Natural killer cell (primary cell): ENCODE measurements around the gene CPZ. TPM values are rescaled to one million over a fixed set of nuclear protein-coding genes. Genes with fewer than 3 reads are reported as not detected.
"Not testable (repeated sequence)": the region's sequence is repeated elsewhere in the genome, so short reads cannot be mapped to it uniquely, and the experiment has no call there.

Source experiments
- ATAC-seq, 3 donors: fragments of 150-1000 bp in 2 of 3; fragments of 200-7000 bp in 1 of 3; cut with Tn5 transposase; 1 replicate in 1 of 3; 2 replicates in 2 of 3; pipeline ENCODE4 v1.10.0; 2021; ENCODE audit warnings: mild to moderate bottlenecking in 2 of 3, moderate library complexity in 2 of 3
- DNase-seq, 2 donors: peaks; one replicate each; pipeline versions ENCODE4 v3.0.0 to v3.0.0-alpha.2; 2013 to 2021; ENCODE audit warnings: mixed read lengths in 1 of 2
- H3K27ac ChIP-seq: one replicate; pipeline ENCODE4 v1.5.1; 2013; ENCODE audit warnings: mild to moderate bottlenecking, low read length
- H3K27me3 ChIP-seq: one replicate; pipeline ENCODE4 v1.6.1; 2013; ENCODE audit warnings: low read length; ENCODE audit not compliant: control insufficient read depth, insufficient read depth
- H3K36me3 ChIP-seq: one replicate; pipeline ENCODE4 v1.6.1; 2013; ENCODE audit warnings: low read length; ENCODE audit not compliant: control insufficient read depth, insufficient read depth
- H3K4me1 ChIP-seq: one replicate; pipeline ENCODE4 v1.6.1; 2013; ENCODE audit warnings: low read length; ENCODE audit not compliant: control insufficient read depth, insufficient read depth
- H3K4me3 ChIP-seq: one replicate; pipeline ENCODE4 v1.5.1; 2013; ENCODE audit warnings: low read length
- H3K9me3 ChIP-seq: one replicate; pipeline ENCODE4 v1.6.1; 2013; ENCODE audit warnings: low read length; ENCODE audit not compliant: control insufficient read depth, insufficient read depth
- H3K27ac Mint-ChIP-seq, 2 donors: one replicate each; pipeline ENCODE4 v1.8.0; 2022; ENCODE audit warnings: mild to moderate bottlenecking in 2 of 2, mixed read lengths in 2 of 2, moderate library complexity in 1 of 2
- H3K27me3 Mint-ChIP-seq, 2 donors: one replicate each; pipeline ENCODE4 v1.8.0; 2022; ENCODE audit warnings: low read depth in 2 of 2, mixed read lengths in 2 of 2
- H3K36me3 Mint-ChIP-seq: one replicate; pipeline ENCODE4 v1.8.0; 2022; ENCODE audit warnings: mixed read lengths
- H3K4me1 Mint-ChIP-seq, 2 donors: one replicate each; pipeline ENCODE4 v1.8.0; 2022; ENCODE audit warnings: mixed read lengths in 2 of 2
- H3K4me3 Mint-ChIP-seq: one replicate; pipeline ENCODE4 v1.8.0; 2022; ENCODE audit warnings: mild to moderate bottlenecking, moderate library complexity, mixed read lengths
- H3K9me3 Mint-ChIP-seq, 2 donors: one replicate each; pipeline ENCODE4 v1.8.0; 2022; ENCODE audit warnings: mixed read lengths in 2 of 2
- CTCF ChIP-seq: fragments of 200-600 bp; IDR thresholded peaks from one replicate; pipeline ENCODE4 v1.8.0; 2022; ENCODE audit warnings: antibody characterized with exemption
- WGBS: methylation state at CpG from one replicate; pipeline ENCODE4 v1.1.7; 2013; ENCODE audit warnings: missing lambda C conversion rate; ENCODE audit not compliant: insufficient coverage; 5-methylcytosine and 5-hydroxymethylcytosine counted together
- intact Hi-C: fragments of 100-400 bp; cut with micrococcal nuclease; formaldehyde crosslinking; loops from one replicate; pipeline ENCODE4 v1.14.2; 2022
- total RNA-seq, 4 donors: library from RNA; stranded (reverse); fragments of 120-200 nt in 1 of 4; gene quantifications; one replicate each; pipeline versions ENCODE4 v1.2.3 to v1.2.4, GENCODE V29; 2013 to 2022

The CPZ gene
- total RNA-seq, 3 donors from 2014 or later (not counting 1 experiment from before 2014, with no cell fraction given), result not detected

- DNase-seq (no peak), ATAC-seq (no peak)
- Mint-ChIP-seq H3K4me1 (peaks cover 0 to 8% of the 10 kb centered on the region in 2 donors), H3K27ac (no peak overlapping the region), H3K4me3 (no peak overlapping the region), H3K9me3 (no peaks in the 10 kb centered on the region), H3K36me3 (no peaks in the 10 kb centered on the region), H3K27me3 (no peaks in the 10 kb centered on the region)
- Histone ChIP-seq H3K4me1 (no peaks in the 10 kb centered on the region), H3K9me3 (no peaks in the 10 kb centered on the region), H3K36me3 (no peaks in the 10 kb centered on the region), H3K27ac (no peak overlapping the region), H3K27me3 (no peaks in the 10 kb centered on the region), H3K4me3 (no peak overlapping the region)
- TF ChIP-seq CTCF, result no peak
- intact Hi-C loops, result no loop called here
- WGBS, result 87% methylated on average over 28 of the region's 28 CpGs
Observed at GRCh38 chr4:8618961-8619720, 26.6 kb downstream of the CPZ start.

GRCh38 chr4:8621135-8621534 is 28.6 kb downstream of the CPZ start:
- H3K9me3 Mint-ChIP-seq, H3K4me3 ChIP-seq, ATAC-seq, H3K27me3 ChIP-seq, intact Hi-C loops, H3K4me3 Mint-ChIP-seq, H3K27me3 Mint-ChIP-seq, H3K36me3 ChIP-seq, H3K27ac ChIP-seq, H3K27ac Mint-ChIP-seq, H3K4me1 Mint-ChIP-seq, H3K36me3 Mint-ChIP-seq, H3K4me1 ChIP-seq, H3K9me3 ChIP-seq, DNase-seq: not testable (repeated sequence)
- WGBS, result no CpG with 5 or more reads among the region's 14 CpGs

- H3K9me3 ChIP-seq, ATAC-seq, H3K4me1 Mint-ChIP-seq, intact Hi-C loops, DNase-seq, H3K36me3 Mint-ChIP-seq, H3K36me3 ChIP-seq, H3K4me1 ChIP-seq, H3K9me3 Mint-ChIP-seq, H3K27ac Mint-ChIP-seq, H3K4me3 ChIP-seq, H3K27me3 Mint-ChIP-seq, H3K27ac ChIP-seq, H3K4me3 Mint-ChIP-seq, H3K27me3 ChIP-seq: not testable (repeated sequence)
- no CpG with 5 or more reads among the region's 29 CpGs for WGBS
Observed at GRCh38 chr4:8624601-8625272, 32.2 kb downstream of the CPZ start.

- DNase-seq, H3K36me3 Mint-ChIP-seq, H3K27ac ChIP-seq, H3K27me3 Mint-ChIP-seq, H3K36me3 ChIP-seq, H3K4me3 Mint-ChIP-seq, H3K27ac Mint-ChIP-seq, H3K4me3 ChIP-seq, H3K9me3 Mint-ChIP-seq, ATAC-seq, H3K4me1 ChIP-seq, H3K27me3 ChIP-seq, H3K9me3 ChIP-seq, H3K4me1 Mint-ChIP-seq, intact Hi-C loops: not testable (repeated sequence)
- no CpG with 5 or more reads among the region's 29 CpGs for WGBS
Observed at GRCh38 chr4:8630240-8630905, 37.8 kb downstream of the CPZ start.

GRCh38 chr4:8631896-8632295 is 39.3 kb downstream of the CPZ start:
- ATAC-seq, H3K4me1 Mint-ChIP-seq, H3K9me3 ChIP-seq, H3K9me3 Mint-ChIP-seq, H3K4me1 ChIP-seq, H3K27ac Mint-ChIP-seq, H3K36me3 ChIP-seq, H3K27me3 Mint-ChIP-seq, intact Hi-C loops, H3K27me3 ChIP-seq, H3K27ac ChIP-seq, H3K36me3 Mint-ChIP-seq, H3K4me3 ChIP-seq, H3K4me3 Mint-ChIP-seq: not testable (repeated sequence)
- peak in 1 of 2 donors; percentile 28 for DNase-seq
- 73% methylated on average over 2 of the region's 6 CpGs for WGBS

- H3K27ac Mint-ChIP-seq, H3K4me1 ChIP-seq, H3K36me3 ChIP-seq, H3K4me3 Mint-ChIP-seq, H3K4me3 ChIP-seq, H3K9me3 Mint-ChIP-seq, H3K36me3 Mint-ChIP-seq, H3K27ac ChIP-seq, DNase-seq, ATAC-seq, H3K4me1 Mint-ChIP-seq, intact Hi-C loops, H3K27me3 ChIP-seq, H3K9me3 ChIP-seq: not testable (repeated sequence)
- H3K27me3 Mint-ChIP-seq, result peaks cover 0 to 21% of the 10 kb centered on the region in 2 donors
- WGBS, result 87% methylated on average over 3 of the region's 11 CpGs
Observed at GRCh38 chr4:8634773-8635172, 42.2 kb downstream of the CPZ start.
